Posterior cingulate gyrus (tissue), 11 donors: ENCODE results near the gene RCOR1.
"Not testable (repeated sequence)": the region's sequence is repeated elsewhere in the genome, so short reads cannot be mapped to it uniquely, and the experiment has no call there.

Experiments used
- DNase-seq, 10 donors: peaks; one replicate each; pipeline versions ENCODE4 v3.0.0 to v3.0.0-alpha.2; 2020 to 2021; ENCODE audit warnings: mixed read lengths in 3 of 10
- intact Hi-C: fragments of 100-400 bp; cut with DNase I; formaldehyde crosslinking; loops from one replicate; pipeline ENCODE4 v1.15.1; 2023

RCOR1 gene

GRCh38 chr14:102589761-102590290 is 2.6 kb upstream of the RCOR1 start:
- intact Hi-C loops, result loop anchor here (10.0 kb wide), 1 partner anchor 145 kb away; no protein-coding TSS in a partner anchor
- DNase-seq, result peak in 3 of 10 donors; percentile 25 to 52 (median 42)

GRCh38 chr14:102590667-102591099 is 1.8 kb upstream of the RCOR1 start:
- peak in 4 of 10 donors; percentile 17 to 55 (median 38) for DNase-seq
- intact Hi-C loops, result loop anchor here (10.0 kb wide), 1 partner anchor 146 kb away; no protein-coding TSS in a partner anchor

- DNase-seq, result peak in 8 of 10 donors; percentile 19 to 82 (median 34)
- intact Hi-C loops, result loop anchor here (10.0 kb wide), 1 partner anchor 147 kb away; no protein-coding TSS in a partner anchor
Measured at GRCh38 chr14:102591372-102591943, 991 bp upstream of the RCOR1 start.

GRCh38 chr14:102592763-102593060 is 263 bp downstream of the RCOR1 start:
- DNase-seq, result no peak

GRCh38 chr14:102593061-102593824 is 794 bp downstream of the RCOR1 start:
- DNase-seq, result peak in 9 of 10 donors; percentile 16 to 90 (median 37)
- intact Hi-C loops, result loop anchor here (10.0 kb wide), 1 partner anchor 148 kb away; no protein-coding TSS in a partner anchor

More at GRCh38 chr14:102592763-102593060, 263 bp downstream of the RCOR1 start:
- intact Hi-C loops, result loop anchor here (1.0 to 10.0 kb wide), 2 partner anchors 68 to 148 kb away; no protein-coding TSS in a partner anchor

GRCh38 chr14:102593825-102594137 is 1.3 kb downstream of the RCOR1 start:
- intact Hi-C loops, result loop anchor here (10.0 kb wide), 1 partner anchor 149 kb away; no protein-coding TSS in a partner anchor
- DNase-seq, result no peak

- intact Hi-C loops, result loop anchor here (10.0 kb wide), 1 partner anchor 150 kb away; no protein-coding TSS in a partner anchor
- peak in 7 of 10 donors; percentile 23 to 45 (median 26) for DNase-seq
Measured at GRCh38 chr14:102594514-102595175, 2.2 kb downstream of the RCOR1 start.

GRCh38 chr14:102601378-102601925 is 9.0 kb downstream of the RCOR1 start:
- intact Hi-C loops, result no loop called here

GRCh38 chr14:102602421-102603292 is 10.2 kb downstream of the RCOR1 start:
- intact Hi-C loops, result no loop called here

More at GRCh38 chr14:102601378-102601925, 9.0 kb downstream of the RCOR1 start:
- no peak for DNase-seq

GRCh38 chr14:102603293-102603907 is 11.0 kb downstream of the RCOR1 start:
- intact Hi-C loops, result no loop called here
- peak in 1 of 10 donors; percentile 7 for DNase-seq

More at GRCh38 chr14:102602421-102603292, 10.2 kb downstream of the RCOR1 start:
- DNase-seq, result peak in 1 of 10 donors; percentile 14

- DNase-seq, result no peak
- intact Hi-C loops, result no loop called here
Measured at GRCh38 chr14:102604183-102604582, 11.7 kb downstream of the RCOR1 start.

GRCh38 chr14:102605029-102605428 is 12.6 kb downstream of the RCOR1 start:
- intact Hi-C loops, result no loop called here
- no peak for DNase-seq

- DNase-seq, result no peak
- intact Hi-C loops, result no loop called here
Measured at GRCh38 chr14:102606296-102606695, 13.8 kb downstream of the RCOR1 start.

- DNase-seq, result no peak
- intact Hi-C loops, result no loop called here
Measured at GRCh38 chr14:102608064-102608446, 15.6 kb downstream of the RCOR1 start.

GRCh38 chr14:102610968-102611811 is 18.7 kb downstream of the RCOR1 start:
- intact Hi-C loops, result no loop called here
- peak in 1 of 10 donors; percentile 23 for DNase-seq

- no peak for DNase-seq
- intact Hi-C loops, result no loop called here
Measured at GRCh38 chr14:102616318-102616717, 23.9 kb downstream of the RCOR1 start.

GRCh38 chr14:102616799-102617198 is 24.4 kb downstream of the RCOR1 start:
- DNase-seq, result no peak
- intact Hi-C loops, result no loop called here

- DNase-seq, intact Hi-C loops: not testable (repeated sequence)
Measured at GRCh38 chr14:102619012-102619411, 26.6 kb downstream of the RCOR1 start.
